SU-DHL-6 (cell line): ENCODE results near the gene DNMT1.

Experiments used
- H2AFZ ChIP-seq: fragments of 200-600 bp; sonication (generic); 2 replicates; pipeline ENCODE4 v1.6.1; 2014; ENCODE audit warnings: low read depth, mild to moderate bottlenecking, moderate library complexity, mixed read lengths, antibody characterized with exemption, low read length; ENCODE audit not compliant: severe bottlenecking
- H3F3A ChIP-seq: fragments of 200-600 bp; shearing (Covaris generic); 2 replicates; pipeline ENCODE4 v1.6.0; 2016; ENCODE audit warnings: antibody characterized with exemption, mild to moderate bottlenecking; ENCODE audit not compliant: insufficient read depth
- H3K27ac ChIP-seq: fragments of 200-600 bp; sonication (generic); 2 replicates; pipeline ENCODE4 v1.5.1; 2016; ENCODE audit warnings: low read depth, mild to moderate bottlenecking, low read length, moderate library complexity, mixed read lengths
- H3K27me3 ChIP-seq: fragments of 200-600 bp; sonication (generic), shearing (Covaris generic); 2 replicates; pipeline ENCODE4 v1.6.0; 2014; ENCODE audit warnings: mild to moderate bottlenecking, low read length
- H3K36me3 ChIP-seq: fragments of 200-600 bp; sonication (generic); 2 replicates; pipeline ENCODE4 v1.6.1; 2014; ENCODE audit warnings: mild to moderate bottlenecking, low read length, mixed read lengths
- H3K4me2 ChIP-seq: fragments of 300-600, 200-600 bp; shearing (Covaris generic), sonication (generic); 2 replicates; pipeline ENCODE4 v1.6.0; 2014; ENCODE audit warnings: low read length, low read depth, mild to moderate bottlenecking; ENCODE audit not compliant: poor library complexity, severe bottlenecking
- H3K4me3 ChIP-seq: fragments of 200-600 bp; sonication (generic); 2 replicates; pipeline ENCODE4 v1.5.1; 2014; ENCODE audit warnings: antibody characterized with exemption, low read length, mild to moderate bottlenecking, mixed read lengths; ENCODE audit not compliant: insufficient read depth, poor library complexity, severe bottlenecking
- H3K79me2 ChIP-seq: fragments of 200-600 bp; sonication (generic); 2 replicates; pipeline ENCODE4 v1.6.1; 2014; ENCODE audit warnings: mild to moderate bottlenecking, low read length, moderate library complexity; ENCODE audit not compliant: insufficient read depth
- H3K9ac ChIP-seq: fragments of 200-600 bp; sonication (generic); 2 replicates; pipeline ENCODE4 v1.7.0; 2014; ENCODE audit warnings: mild to moderate bottlenecking, low read length
- H3K9me2 ChIP-seq: fragments of 200-600 bp; sonication (generic); replicated peaks from 2 replicates; pipeline ENCODE4 v1.6.1; 2014; ENCODE audit warnings: low read length; ENCODE audit not compliant: insufficient read depth
- H3K9me3 ChIP-seq: fragments of 200-600 bp; sonication (generic); 2 replicates; pipeline ENCODE4 v1.6.1; 2014; ENCODE audit warnings: low read length, mixed read lengths; ENCODE audit not compliant: insufficient read depth
- H4K20me1 ChIP-seq: fragments of 200-600 bp; sonication (generic); 2 replicates; pipeline ENCODE4 v1.6.1; 2014; ENCODE audit warnings: low read depth, mild to moderate bottlenecking, antibody characterized with exemption, low read length, moderate library complexity, mixed read lengths
- CTCF ChIP-seq: fragments of 200-600 bp; sonication (generic); IDR thresholded peaks from one replicate; pipeline ENCODE4 v1.5.1; 2017; ENCODE audit warnings: antibody characterized with exemption, mild to moderate bottlenecking, low read length, moderate library complexity; ENCODE audit not compliant: insufficient read depth, poor library complexity, severe bottlenecking
- EZH2phosphoT487 ChIP-seq: fragments of 200-600 bp; sonication (generic), shearing (Covaris generic); conservative IDR thresholded peaks from 2 replicates; pipeline ENCODE4 v1.6.1; 2018; ENCODE audit warnings: mild to moderate bottlenecking, antibody characterized with exemption, low read length, moderate library complexity, mixed read lengths

The DNMT1 gene

GRCh38 chr19:10118960-10119359 is 75.8 kb downstream of the DNMT1 start:
- H4K20me1 ChIP-seq: no peaks in the 10 kb centered on the region
- no peaks in the 10 kb centered on the region for H3K27me3 ChIP-seq
- H2AFZ ChIP-seq: no peak overlapping the region
- peak overlapping the region; percentile 92 for H3K4me3 ChIP-seq
- no peak overlapping the region for H3K27ac ChIP-seq
- H3F3A ChIP-seq: peaks cover 26% of the 10 kb centered on the region
- no peaks in the 10 kb centered on the region for H3K36me3 ChIP-seq
- no peaks in the 10 kb centered on the region for H3K9me2 ChIP-seq
- H3K4me2 ChIP-seq: peak overlapping the region; percentile 84
- no peak for TF ChIP-seq CTCF
- TF ChIP-seq EZH2phosphoT487: no peak
- peaks cover 13% of the 10 kb centered on the region for H3K79me2 ChIP-seq
- no peaks in the 10 kb centered on the region for H3K9me3 ChIP-seq
- H3K9ac ChIP-seq: peak overlapping the region; percentile 84

- Histone ChIP-seq H3K27me3 (no peaks in the 10 kb centered on the region), H3K27ac (no peak overlapping the region), H3K9me2 (no peaks in the 10 kb centered on the region), H3K36me3 (no peaks in the 10 kb centered on the region), H3K9me3 (no peaks in the 10 kb centered on the region), H2AFZ (no peak overlapping the region), H4K20me1 (no peaks in the 10 kb centered on the region), H3F3A (peaks cover 30% of the 10 kb centered on the region), H3K4me3 (no peak overlapping the region), H3K9ac (no peak overlapping the region), H3K4me2 (no peak overlapping the region), H3K79me2 (peaks cover 13% of the 10 kb centered on the region)
- TF ChIP-seq EZH2phosphoT487: no peak
- TF ChIP-seq CTCF: no peak
These were observed 77.7 kb downstream of the DNMT1 start for GRCh38 chr19:10116866-10117616.

- no peaks in the 10 kb centered on the region for H3K9me3 ChIP-seq
- H3K79me2 ChIP-seq: peaks cover 13% of the 10 kb centered on the region
- H3K4me3 ChIP-seq: no peak overlapping the region
- TF ChIP-seq EZH2phosphoT487: no peak
- no peak for TF ChIP-seq CTCF
- no peak overlapping the region for H3K9ac ChIP-seq
- peaks cover 29% of the 10 kb centered on the region for H3F3A ChIP-seq
- H4K20me1 ChIP-seq: no peaks in the 10 kb centered on the region
- no peak overlapping the region for H2AFZ ChIP-seq
- no peaks in the 10 kb centered on the region for H3K36me3 ChIP-seq
- no peak overlapping the region for H3K4me2 ChIP-seq
- no peaks in the 10 kb centered on the region for H3K27me3 ChIP-seq
- no peaks in the 10 kb centered on the region for H3K9me2 ChIP-seq
- no peak overlapping the region for H3K27ac ChIP-seq
These were observed 78.5 kb downstream of the DNMT1 start for GRCh38 chr19:10116085-10116865.
